Muscle layer of duodenum (tissue), 2 donors: ENCODE data around the gene QRICH1.
A peak's percentile ranks its signal among the peaks of the same experiment; 100 is the strongest.

Experiments used
- H3K27ac ChIP-seq: one replicate; pipeline ENCODE4 v1.7.0; 2013; ENCODE audit warnings: mild to moderate bottlenecking, low read length
- H3K27me3 ChIP-seq: one replicate; pipeline ENCODE4 v1.7.0; 2013; ENCODE audit warnings: low read depth, mild to moderate bottlenecking, control low read depth, low read length
- H3K36me3 ChIP-seq, 2 donors: one replicate each; pipeline ENCODE4 v1.7.0; 2013; ENCODE audit warnings: low read length in 2 of 2, control low read depth in 1 of 2, mild to moderate bottlenecking in 1 of 2; ENCODE audit not compliant: insufficient read depth in 2 of 2, control insufficient read depth in 1 of 2
- H3K4me1 ChIP-seq, 2 donors: one replicate each; pipeline ENCODE4 v1.7.0; 2013; ENCODE audit warnings: low read length in 2 of 2, mild to moderate bottlenecking in 2 of 2, control low read depth in 1 of 2, moderate library complexity in 1 of 2; ENCODE audit not compliant: insufficient read depth in 2 of 2, control insufficient read depth in 1 of 2
- H3K4me3 ChIP-seq, 2 donors: one replicate each; pipeline ENCODE4 v1.7.0; 2013; ENCODE audit warnings: low read length in 2 of 2, low read depth in 1 of 2, mild to moderate bottlenecking in 1 of 2
- H3K9me3 ChIP-seq, 2 donors: one replicate each; pipeline ENCODE4 v1.7.0; 2013; ENCODE audit warnings: low read length in 2 of 2, control low read depth in 1 of 2, mild to moderate bottlenecking in 1 of 2; ENCODE audit not compliant: control insufficient read depth in 1 of 2
- donor health status: healthy.

QRICH1 gene

GRCh38 chr3:49005303-49005680 lies 88.6 kb downstream of the QRICH1 start:
- no peaks in the 10 kb centered on the region for H3K36me3 ChIP-seq
- H3K27ac ChIP-seq: no peak overlapping the region
- no peak overlapping the region for H3K4me3 ChIP-seq
- no peaks in the 10 kb centered on the region for H3K9me3 ChIP-seq
- H3K4me1 ChIP-seq: peaks cover 0 to 21% of the 10 kb centered on the region in 2 donors
- H3K27me3 ChIP-seq: no peaks in the 10 kb centered on the region

GRCh38 chr3:49004352-49005302 lies 89.2 kb downstream of the QRICH1 start:
- H3K27ac ChIP-seq: no peak overlapping the region
- H3K27me3 ChIP-seq: no peaks in the 10 kb centered on the region
- H3K9me3 ChIP-seq: no peaks in the 10 kb centered on the region
- H3K4me1 ChIP-seq: peaks cover 0 to 21% of the 10 kb centered on the region in 2 donors
- no peaks in the 10 kb centered on the region for H3K36me3 ChIP-seq
- no peak overlapping the region for H3K4me3 ChIP-seq

GRCh38 chr3:49001155-49001554 lies 92.7 kb downstream of the QRICH1 start:
- Histone ChIP-seq H3K27me3 (no peaks in the 10 kb centered on the region), H3K4me1 (peaks cover 0 to 3% of the 10 kb centered on the region in 2 donors), H3K27ac (no peak overlapping the region), H3K9me3 (no peaks in the 10 kb centered on the region), H3K36me3 (no peaks in the 10 kb centered on the region), H3K4me3 (no peak overlapping the region)

- Histone ChIP-seq H3K27ac (no peak overlapping the region), H3K27me3 (no peaks in the 10 kb centered on the region), H3K4me1 (no peaks in the 10 kb centered on the region), H3K36me3 (peaks cover 0 to 3% of the 10 kb centered on the region in 2 donors), H3K4me3 (no peak overlapping the region), H3K9me3 (no peaks in the 10 kb centered on the region)
Measured at GRCh38 chr3:48999085-48999858, 94.6 kb downstream of the QRICH1 start.

GRCh38 chr3:48997714-48998637 lies 95.9 kb downstream of the QRICH1 start:
- no peaks in the 10 kb centered on the region for H3K4me1 ChIP-seq
- H3K36me3 ChIP-seq: peaks cover 0 to 6% of the 10 kb centered on the region in 2 donors
- H3K27me3 ChIP-seq: no peaks in the 10 kb centered on the region
- H3K9me3 ChIP-seq: no peaks in the 10 kb centered on the region
- no peak overlapping the region for H3K4me3 ChIP-seq
- H3K27ac ChIP-seq: no peak overlapping the region

GRCh38 chr3:48997102-48997635 lies 96.7 kb downstream of the QRICH1 start:
- peaks cover 0 to 1% of the 10 kb centered on the region in 2 donors for H3K4me1 ChIP-seq
- H3K27ac ChIP-seq: no peak overlapping the region
- peaks cover 0 to 6% of the 10 kb centered on the region in 2 donors for H3K36me3 ChIP-seq
- no peak overlapping the region for H3K4me3 ChIP-seq
- no peaks in the 10 kb centered on the region for H3K27me3 ChIP-seq
- H3K9me3 ChIP-seq: no peaks in the 10 kb centered on the region

- H3K36me3 ChIP-seq: peaks cover 0 to 6% of the 10 kb centered on the region in 2 donors
- H3K27me3 ChIP-seq: no peaks in the 10 kb centered on the region
- H3K27ac ChIP-seq: no peak overlapping the region
Measured at GRCh38 chr3:48996640-48997039, 97.2 kb downstream of the QRICH1 start.

GRCh38 chr3:48993834-48994233 lies 100.0 kb downstream of the QRICH1 start:
- Histone ChIP-seq H3K27ac (no peak overlapping the region), H3K9me3 (no peaks in the 10 kb centered on the region), H3K36me3 (peaks cover 0 to 6% of the 10 kb centered on the region in 2 donors), H3K4me1 (peaks cover 15 to 22% of the 10 kb centered on the region in 2 donors), H3K4me3 (no peak overlapping the region), H3K27me3 (no peaks in the 10 kb centered on the region)

More at GRCh38 chr3:48996640-48997039, 97.2 kb downstream of the QRICH1 start:
- no peaks in the 10 kb centered on the region for H3K9me3 ChIP-seq
- no peak overlapping the region for H3K4me3 ChIP-seq
- H3K4me1 ChIP-seq: peaks cover 4 to 7% of the 10 kb centered on the region in 2 donors

GRCh38 chr3:48991851-48992545 lies 101.9 kb downstream of the QRICH1 start:
- Histone ChIP-seq H3K27ac (no peak overlapping the region), H3K4me3 (peak overlapping the region; percentile 89 to 97)

More at GRCh38 chr3:48991851-48992545, 101.9 kb downstream of the QRICH1 start:
- H3K9me3 ChIP-seq: no peaks in the 10 kb centered on the region
- no peaks in the 10 kb centered on the region for H3K27me3 ChIP-seq
- H3K36me3 ChIP-seq: peaks cover 0 to 6% of the 10 kb centered on the region in 2 donors
- peaks cover 15 to 23% of the 10 kb centered on the region in 2 donors for H3K4me1 ChIP-seq
